ENCODE results near the gene SPEM3. TPM values are rescaled to one million over a fixed set of nuclear protein-coding genes. Genes with fewer than 3 reads are reported as not detected.

SPEM3 gene
- total and polyA plus RNA-seq, 4 donors = not detected

- H3K27me3 ChIP-seq (ENCODE audit: control insufficient read depth in 4 of 4, insufficient read depth in 4 of 4, low read length in 3 of 4) = no peaks in the 10 kb centered on the region
- no peaks in the 10 kb centered on the region for H3K4me1 ChIP-seq (ENCODE audit: control insufficient read depth in 4 of 4, insufficient read depth in 4 of 4, low read length in 3 of 4)
- TF ChIP-seq, protein P1, sequence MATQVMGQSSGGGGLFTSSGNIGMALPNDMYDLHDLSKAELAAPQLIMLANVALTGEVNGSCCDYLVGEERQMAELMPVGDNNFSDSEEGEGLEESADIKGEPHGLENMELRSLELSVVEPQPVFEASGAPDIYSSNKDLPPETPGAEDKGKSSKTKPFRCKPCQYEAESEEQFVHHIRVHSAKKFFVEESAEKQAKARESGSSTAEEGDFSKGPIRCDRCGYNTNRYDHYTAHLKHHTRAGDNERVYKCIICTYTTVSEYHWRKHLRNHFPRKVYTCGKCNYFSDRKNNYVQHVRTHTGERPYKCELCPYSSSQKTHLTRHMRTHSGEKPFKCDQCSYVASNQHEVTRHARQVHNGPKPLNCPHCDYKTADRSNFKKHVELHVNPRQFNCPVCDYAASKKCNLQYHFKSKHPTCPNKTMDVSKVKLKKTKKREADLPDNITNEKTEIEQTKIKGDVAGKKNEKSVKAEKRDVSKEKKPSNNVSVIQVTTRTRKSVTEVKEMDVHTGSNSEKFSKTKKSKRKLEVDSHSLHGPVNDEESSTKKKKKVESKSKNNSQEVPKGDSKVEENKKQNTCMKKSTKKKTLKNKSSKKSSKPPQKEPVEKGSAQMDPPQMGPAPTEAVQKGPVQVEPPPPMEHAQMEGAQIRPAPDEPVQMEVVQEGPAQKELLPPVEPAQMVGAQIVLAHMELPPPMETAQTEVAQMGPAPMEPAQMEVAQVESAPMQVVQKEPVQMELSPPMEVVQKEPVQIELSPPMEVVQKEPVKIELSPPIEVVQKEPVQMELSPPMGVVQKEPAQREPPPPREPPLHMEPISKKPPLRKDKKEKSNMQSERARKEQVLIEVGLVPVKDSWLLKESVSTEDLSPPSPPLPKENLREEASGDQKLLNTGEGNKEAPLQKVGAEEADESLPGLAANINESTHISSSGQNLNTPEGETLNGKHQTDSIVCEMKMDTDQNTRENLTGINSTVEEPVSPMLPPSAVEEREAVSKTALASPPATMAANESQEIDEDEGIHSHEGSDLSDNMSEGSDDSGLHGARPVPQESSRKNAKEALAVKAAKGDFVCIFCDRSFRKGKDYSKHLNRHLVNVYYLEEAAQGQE (IDR thresholded peaks at IDR 0.05) = no peak
- TF ChIP-seq RAD21 (IDR thresholded peaks at IDR 0.05) (no peak), TAF1 (conservative IDR thresholded peaks at IDR 0.05) (no peak), FOXA2 (IDR thresholded peaks at IDR 0.05) (no peak), SP1 (IDR thresholded peaks at IDR 0.05) (no peak)
- H3K36me3 ChIP-seq (ENCODE audit: control insufficient read depth in 4 of 4, insufficient read depth in 3 of 4, low read depth in 1 of 4, low read length in 3 of 4) = no peaks in the 10 kb centered on the region
- 93% methylated on average over 29 of the region's 29 CpGs for WGBS
- no peaks in the 10 kb centered on the region for H3K9me3 ChIP-seq (ENCODE audit: control insufficient read depth in 4 of 4, low read length in 3 of 4)
- H3K4me3 ChIP-seq (ENCODE audit: low read depth in 1 of 3, low read length in 3 of 3) = no peak overlapping the region
- DNase-seq (ENCODE audit: low spot score) = no peak
- no peak overlapping the region for H3K9ac ChIP-seq (ENCODE audit: low read depth in 1 of 2, low read length in 2 of 2)
- no peak overlapping the region for H3K27ac ChIP-seq (ENCODE audit: low read depth in 1 of 2, low read length in 2 of 2)
These were observed 1.7 kb upstream of the SPEM3 start for GRCh38 chr17:7426896-7427489.

DNA sequence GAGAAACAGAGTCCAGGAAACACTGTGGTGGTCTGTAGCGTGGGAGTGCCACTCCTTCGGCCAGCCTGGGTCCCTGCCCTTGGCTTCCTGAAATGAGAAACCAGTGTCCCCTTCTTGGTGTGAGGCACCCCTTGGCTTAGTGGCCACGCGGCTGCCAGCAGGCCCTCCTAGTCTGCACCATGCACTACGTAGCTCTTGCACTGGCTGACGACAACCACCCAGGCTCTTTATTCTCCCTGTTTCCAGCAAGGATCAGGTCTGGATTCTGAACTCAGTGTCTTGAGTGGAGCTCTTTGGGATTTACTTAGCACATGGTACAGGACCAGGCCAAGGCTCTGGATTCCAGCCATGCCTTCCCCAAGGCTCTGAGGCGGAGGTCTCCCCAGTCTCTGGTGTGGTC is 1.1 kb upstream of the SPEM3 start:
- no peak for DNase-seq (ENCODE audit: low spot score)
- Histone ChIP-seq H3K9ac (ENCODE audit: low read depth in 1 of 2, low read length in 2 of 2) (no peak overlapping the region), H3K9me3 (ENCODE audit: control insufficient read depth in 4 of 4, low read length in 3 of 4) (no peaks in the 10 kb centered on the region), H3K27me3 (ENCODE audit: control insufficient read depth in 4 of 4, insufficient read depth in 4 of 4, low read length in 3 of 4) (no peaks in the 10 kb centered on the region), H3K4me1 (ENCODE audit: control insufficient read depth in 4 of 4, insufficient read depth in 4 of 4, low read length in 3 of 4) (no peaks in the 10 kb centered on the region), H3K4me3 (ENCODE audit: low read depth in 1 of 3, low read length in 3 of 3) (no peak overlapping the region), H3K36me3 (ENCODE audit: control insufficient read depth in 4 of 4, insufficient read depth in 3 of 4, low read depth in 1 of 4, low read length in 3 of 4) (no peaks in the 10 kb centered on the region), H3K27ac (ENCODE audit: low read depth in 1 of 2, low read length in 2 of 2) (no peak overlapping the region)
- TF ChIP-seq RAD21 (IDR thresholded peaks at IDR 0.05) (no peak), JUND (IDR thresholded peaks at IDR 0.05) (no peak), GABPA (IDR thresholded peaks at IDR 0.05 in 1 of 2, conservative IDR thresholded peaks at IDR 0.05 in 1 of 2) (no peak), FOXA2 (IDR thresholded peaks at IDR 0.05) (no peak), FOXA1 (IDR thresholded peaks at IDR 0.05) (no peak), RXRA (IDR thresholded peaks at IDR 0.05) (no peak)
- 88% methylated on average over 7 of the region's 7 CpGs for WGBS

GRCh38 chr17:7429722-7430121 is 1.1 kb downstream of the SPEM3 start:
- Histone ChIP-seq H3K9me3 (ENCODE audit: control insufficient read depth in 4 of 4, low read length in 3 of 4) (no peaks in the 10 kb centered on the region), H3K4me3 (ENCODE audit: low read depth in 1 of 3, low read length in 3 of 3) (no peak overlapping the region), H3K36me3 (ENCODE audit: control insufficient read depth in 4 of 4, insufficient read depth in 3 of 4, low read depth in 1 of 4, low read length in 3 of 4) (no peaks in the 10 kb centered on the region), H3K27me3 (ENCODE audit: control insufficient read depth in 4 of 4, insufficient read depth in 4 of 4, low read length in 3 of 4) (no peaks in the 10 kb centered on the region), H3K27ac (ENCODE audit: low read depth in 1 of 2, low read length in 2 of 2) (no peak overlapping the region), H3K9ac (ENCODE audit: low read depth in 1 of 2, low read length in 2 of 2) (no peak overlapping the region), H3K4me1 (ENCODE audit: control insufficient read depth in 4 of 4, insufficient read depth in 4 of 4, low read length in 3 of 4) (no peaks in the 10 kb centered on the region)
- DNase-seq (ENCODE audit: low spot score) = no peak
- WGBS = 91% methylated on average over 10 of the region's 10 CpGs
- TF ChIP-seq RXRA (IDR thresholded peaks at IDR 0.05) = no peak
- TF ChIP-seq MAX (IDR thresholded peaks at IDR 0.05) = no peak
- TF ChIP-seq FOXA1 (IDR thresholded peaks at IDR 0.05) = no peak
- TF ChIP-seq, protein P1 (IDR thresholded peaks at IDR 0.05) = no peak
- TF ChIP-seq FOXA2 (IDR thresholded peaks at IDR 0.05) = no peak
- no peak for TF ChIP-seq YY1 (IDR thresholded peaks at IDR 0.05)
- TF ChIP-seq EGR1 (IDR thresholded peaks at IDR 0.05; ENCODE audit: low read depth in 2 of 2) = no peak
- no peak for TF ChIP-seq ATF3 (IDR thresholded peaks at IDR 0.05)
- TF ChIP-seq GABPA (IDR thresholded peaks at IDR 0.05 in 1 of 2, conservative IDR thresholded peaks at IDR 0.05 in 1 of 2) = no peak
- TF ChIP-seq HNF4A (conservative IDR thresholded peaks at IDR 0.05) = no peak
- TF ChIP-seq SP1 (IDR thresholded peaks at IDR 0.05) = no peak
- TF ChIP-seq JUND (IDR thresholded peaks at IDR 0.05) = no peak
- no peak for TF ChIP-seq NR2F2 (IDR thresholded peaks at IDR 0.05)
- TF ChIP-seq CTCF (IDR thresholded peaks at IDR 0.05; ENCODE audit: low read depth, low read length, missing input control) = no peak
- TF ChIP-seq RAD21 (IDR thresholded peaks at IDR 0.05) = no peak
